HG03175 (cell line): ENCODE measurements around the gene NEDD9.
A peak's percentile ranks its signal among the peaks of the same experiment; 100 is the strongest.

Experiments used
- ATAC-seq: cut with Tn5 transposase; IDR thresholded peaks from one replicate; pipeline ENCODE4 v1.9.1; 2021; ENCODE audit warnings: mild to moderate bottlenecking, moderate library complexity; ENCODE audit not compliant: unreplicated experiment

Gene NEDD9

DNA sequence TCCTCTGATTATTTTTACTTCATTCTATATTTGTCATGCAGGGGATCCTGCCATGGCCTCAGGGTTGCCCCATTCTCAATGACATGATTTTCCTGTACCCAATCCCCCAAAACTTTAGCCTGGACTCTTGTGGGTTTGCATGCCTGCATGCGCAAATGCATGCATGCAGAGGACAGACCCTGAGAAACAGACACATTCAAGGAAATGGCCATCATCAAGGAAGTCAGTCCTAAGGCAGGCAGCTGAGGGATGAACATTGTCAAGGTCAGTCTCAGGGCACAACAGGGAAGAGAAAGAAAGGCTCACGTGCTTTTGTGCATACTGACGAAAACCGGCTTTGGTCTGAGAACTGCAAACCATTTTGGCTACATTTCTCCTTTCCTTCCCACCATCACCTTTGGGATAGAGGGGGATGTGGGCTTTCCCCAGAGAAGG is 13.1 kb downstream of the NEDD9 start:
- ATAC-seq = no peak

DNA sequence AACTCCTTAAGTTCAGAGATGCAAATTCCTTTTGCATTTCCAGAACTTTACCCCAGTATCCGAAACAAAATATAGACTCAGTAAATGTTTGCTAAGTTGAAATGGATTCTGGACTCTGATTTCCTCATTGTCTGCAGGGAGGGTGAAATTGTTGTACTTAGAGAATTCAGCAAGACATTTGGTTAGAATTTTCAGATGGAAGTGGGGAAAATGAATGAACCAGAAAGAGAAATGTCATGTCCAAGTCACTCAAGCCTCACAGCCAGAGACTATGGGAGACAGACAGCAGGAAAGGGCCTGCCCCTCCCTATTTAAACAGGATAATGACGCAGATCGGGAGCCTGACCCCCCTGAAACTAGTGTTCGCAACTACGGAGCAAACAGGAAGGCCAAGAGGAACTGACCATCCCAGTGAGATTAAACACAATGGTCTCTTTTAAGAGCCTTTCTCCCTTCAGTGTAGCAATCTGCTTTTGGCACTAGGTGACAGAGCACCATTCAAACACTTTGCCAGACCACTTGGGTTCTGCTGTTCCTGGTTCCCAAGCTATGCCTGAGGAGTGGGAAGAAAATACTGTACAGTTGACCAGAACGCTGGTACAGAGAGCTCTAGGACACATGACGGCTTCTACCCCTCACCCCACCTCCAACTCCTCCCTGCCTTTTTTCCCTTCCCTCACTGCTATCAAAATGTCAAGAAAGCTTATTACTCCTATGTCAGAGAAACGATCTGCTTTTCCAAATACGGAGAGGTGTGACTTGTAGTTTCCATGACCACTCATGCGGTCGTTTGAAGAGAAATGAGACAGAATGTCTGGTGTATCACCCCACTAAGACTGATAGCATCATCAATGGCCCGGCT is 13.7 kb downstream of the NEDD9 start:
- ATAC-seq = no peak

DNA sequence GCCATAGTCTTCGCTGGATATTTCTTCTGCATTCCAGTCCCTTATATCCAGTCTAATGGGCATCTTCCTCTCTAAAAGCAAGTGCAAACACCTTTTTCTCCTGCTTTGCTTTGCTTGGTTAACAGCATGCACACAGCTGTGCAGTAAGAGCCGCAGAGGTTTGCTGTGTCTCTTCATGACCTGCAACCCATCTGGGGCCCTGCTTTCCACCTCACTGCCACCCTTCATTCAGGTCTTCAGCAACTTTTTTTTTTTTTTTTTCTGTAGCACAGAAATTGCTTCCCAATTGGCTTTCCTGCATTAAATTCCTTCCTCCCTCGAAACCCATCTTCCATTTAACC is 14.4 kb downstream of the NEDD9 start:
- ATAC-seq = no peak

DNA sequence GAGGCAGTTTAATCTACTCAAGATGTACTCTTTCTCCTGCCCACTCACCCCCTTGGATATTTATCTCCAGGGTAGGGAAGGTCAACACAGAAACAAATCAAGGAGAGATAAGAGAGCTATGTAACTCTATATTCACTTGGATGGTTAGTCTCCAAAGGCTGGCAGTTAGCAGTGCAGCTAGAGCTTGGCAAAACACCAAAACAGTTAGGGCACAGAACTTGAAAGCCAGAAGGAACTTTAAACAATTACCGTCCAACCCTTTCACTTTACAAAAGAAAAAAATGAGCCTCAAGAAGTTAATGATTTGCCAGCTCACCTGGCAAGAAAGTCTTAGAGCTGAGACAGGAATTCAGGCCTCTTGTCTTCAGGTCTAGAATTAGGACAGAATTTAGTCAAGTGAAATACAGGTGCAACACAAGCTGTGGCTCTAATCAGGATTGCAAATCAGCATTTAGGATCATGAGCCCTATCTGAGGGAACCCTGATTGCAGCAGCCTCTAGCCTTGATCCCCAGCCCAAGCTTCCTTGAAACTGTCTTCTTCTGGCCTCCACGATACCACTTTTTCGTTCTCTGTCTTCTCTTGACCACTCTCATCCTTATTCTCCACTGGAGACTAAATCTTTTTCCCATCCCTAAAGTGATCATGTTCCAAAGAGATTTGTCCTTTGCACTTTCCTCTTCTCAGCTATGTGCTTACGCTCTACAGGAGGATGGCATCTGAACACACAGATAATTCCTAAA is 14.9 kb downstream of the NEDD9 start:
- ATAC-seq = peak; percentile 56

DNA sequence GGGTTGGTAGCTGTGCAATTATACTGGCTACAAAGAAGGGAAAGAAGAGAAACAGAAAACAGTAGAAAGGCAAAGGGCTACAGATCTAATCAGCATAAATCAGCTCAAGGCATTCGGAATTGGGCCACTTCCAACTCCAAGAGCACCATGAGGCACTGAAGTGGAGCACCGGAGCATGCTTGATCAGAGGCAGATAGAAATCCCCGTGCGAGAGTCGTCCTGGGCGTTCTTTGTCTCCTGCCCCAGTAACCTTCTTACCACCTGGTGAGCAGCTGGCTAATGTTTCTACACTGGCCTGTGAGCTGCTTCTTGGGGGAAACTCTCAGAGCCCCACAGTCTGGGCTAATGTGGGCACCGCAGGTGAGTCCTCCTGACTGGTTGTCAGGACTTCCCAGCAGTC is 16.7 kb downstream of the NEDD9 start:
- no peak for ATAC-seq

DNA sequence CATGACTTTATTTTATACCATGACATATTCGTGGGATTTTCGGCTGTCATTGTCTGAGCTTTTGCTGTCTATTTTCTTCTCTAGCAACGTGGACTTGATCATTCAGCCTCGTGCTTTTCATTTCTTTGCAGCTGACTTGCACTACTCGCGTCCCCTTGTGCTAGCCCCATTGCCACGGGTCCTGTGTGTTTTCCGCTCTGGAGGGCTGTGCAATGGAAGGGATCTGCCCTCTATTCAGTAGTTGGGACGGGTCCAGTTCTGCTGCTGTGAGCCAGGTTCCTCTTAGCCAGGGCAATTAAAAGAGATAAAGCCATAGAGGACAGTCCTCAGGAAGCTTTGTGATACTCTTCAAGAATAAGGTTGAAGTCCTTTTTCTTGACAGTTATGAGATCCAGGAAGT is 17.6 kb downstream of the NEDD9 start:
- no peak for ATAC-seq

DNA sequence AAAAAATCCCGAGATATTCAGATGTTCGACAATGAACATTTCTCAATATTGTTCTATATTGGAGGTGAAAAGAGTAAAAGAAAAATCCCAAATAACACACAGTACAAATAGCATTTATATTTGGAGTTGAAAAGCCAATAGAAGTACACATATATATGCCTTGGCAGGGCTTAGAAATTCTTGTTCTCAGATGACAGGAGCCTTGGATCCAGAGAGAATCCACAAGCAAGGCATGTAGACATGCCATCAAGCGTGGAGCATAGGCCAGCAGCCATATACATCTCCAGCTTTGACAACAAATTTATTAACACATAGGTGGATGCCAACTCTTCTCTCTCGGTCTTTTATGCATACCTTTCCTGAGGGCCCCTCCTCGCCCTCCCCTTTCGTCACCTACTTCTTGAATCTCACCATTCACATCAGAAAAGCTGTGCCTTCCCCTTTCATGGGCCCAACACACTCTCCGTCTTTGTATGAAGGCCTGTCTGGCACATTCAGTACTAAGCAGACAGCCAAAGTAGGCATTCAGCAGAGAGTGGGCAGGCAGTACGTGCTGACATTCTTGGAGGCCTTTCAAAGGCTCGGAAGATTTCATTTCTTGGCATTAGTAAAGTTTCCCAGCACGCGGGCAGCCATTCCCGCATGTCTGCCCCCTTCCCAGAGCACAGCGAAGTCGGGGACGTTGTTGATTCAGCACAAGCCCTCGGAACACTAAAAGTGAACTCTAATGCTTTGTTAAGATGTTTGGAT is 18.2 kb downstream of the NEDD9 start:
- no peak for ATAC-seq

DNA sequence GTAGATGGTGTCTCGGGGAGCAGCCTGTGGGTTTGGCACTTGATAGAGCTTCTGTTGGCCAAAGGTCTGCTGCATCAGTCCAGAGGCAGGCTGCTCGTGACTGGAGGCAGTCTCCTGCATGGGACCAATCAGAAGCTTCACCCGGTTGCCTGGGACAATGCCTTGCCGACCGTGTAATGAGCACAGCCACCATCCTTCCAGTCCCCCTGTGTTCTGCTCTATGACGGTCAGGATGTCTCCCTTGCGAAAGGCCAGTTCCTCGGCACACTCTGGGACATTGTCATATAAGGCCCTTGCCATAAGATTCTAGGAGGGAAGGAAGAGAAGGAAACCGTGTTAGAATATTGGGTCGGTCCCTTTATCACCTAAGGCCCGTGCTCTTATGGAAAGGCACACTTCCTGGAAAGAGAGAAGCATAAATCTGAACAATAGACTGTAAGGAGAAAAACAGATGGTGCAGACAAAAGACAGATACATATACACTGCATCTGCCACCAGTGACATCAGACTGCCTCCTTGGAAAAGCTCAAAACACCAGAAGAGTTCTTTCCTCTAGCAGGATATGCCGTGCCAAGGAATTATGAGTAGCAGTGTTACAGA is 18.9 kb downstream of the NEDD9 start:
- no peak for ATAC-seq

DNA sequence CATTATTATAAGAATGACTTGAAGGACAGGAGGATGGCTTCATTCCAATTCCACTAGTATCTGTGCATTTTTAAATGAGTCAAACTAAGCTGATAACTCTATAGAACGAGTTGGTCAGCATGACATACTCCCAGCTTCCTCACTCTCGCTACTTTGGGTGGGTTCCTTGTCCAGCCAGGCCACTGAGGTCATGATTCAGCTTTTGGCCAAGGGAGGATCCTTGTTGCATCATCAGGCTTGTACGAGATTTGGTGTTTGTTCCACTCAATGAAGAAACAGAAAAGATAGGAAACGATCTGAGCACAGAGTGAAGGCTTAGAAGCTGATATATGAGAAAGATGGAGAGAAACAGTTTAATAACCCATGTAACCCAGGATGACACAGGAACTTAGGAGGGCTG is 19.8 kb downstream of the NEDD9 start:
- ATAC-seq = no peak

DNA sequence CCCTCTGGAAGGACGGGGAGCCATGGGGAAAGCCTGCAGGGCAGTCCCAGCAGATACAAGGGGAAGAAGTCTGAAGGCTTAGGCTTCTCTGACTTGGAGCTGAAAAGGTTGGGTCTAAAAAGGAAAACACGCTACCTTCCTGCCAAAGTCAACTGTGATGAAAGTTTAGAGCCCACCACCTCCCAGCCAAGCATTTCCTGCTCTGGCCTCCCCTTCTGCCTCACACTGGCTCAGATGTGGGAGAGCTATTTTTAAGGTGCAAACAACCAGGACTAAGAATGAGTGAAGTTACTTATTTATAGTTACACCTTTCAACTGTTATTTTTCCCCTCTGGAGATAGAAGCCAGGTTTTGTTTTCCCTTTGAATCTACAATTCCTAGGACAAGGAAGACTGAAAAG is 21.2 kb downstream of the NEDD9 start:
- no peak for ATAC-seq

DNA sequence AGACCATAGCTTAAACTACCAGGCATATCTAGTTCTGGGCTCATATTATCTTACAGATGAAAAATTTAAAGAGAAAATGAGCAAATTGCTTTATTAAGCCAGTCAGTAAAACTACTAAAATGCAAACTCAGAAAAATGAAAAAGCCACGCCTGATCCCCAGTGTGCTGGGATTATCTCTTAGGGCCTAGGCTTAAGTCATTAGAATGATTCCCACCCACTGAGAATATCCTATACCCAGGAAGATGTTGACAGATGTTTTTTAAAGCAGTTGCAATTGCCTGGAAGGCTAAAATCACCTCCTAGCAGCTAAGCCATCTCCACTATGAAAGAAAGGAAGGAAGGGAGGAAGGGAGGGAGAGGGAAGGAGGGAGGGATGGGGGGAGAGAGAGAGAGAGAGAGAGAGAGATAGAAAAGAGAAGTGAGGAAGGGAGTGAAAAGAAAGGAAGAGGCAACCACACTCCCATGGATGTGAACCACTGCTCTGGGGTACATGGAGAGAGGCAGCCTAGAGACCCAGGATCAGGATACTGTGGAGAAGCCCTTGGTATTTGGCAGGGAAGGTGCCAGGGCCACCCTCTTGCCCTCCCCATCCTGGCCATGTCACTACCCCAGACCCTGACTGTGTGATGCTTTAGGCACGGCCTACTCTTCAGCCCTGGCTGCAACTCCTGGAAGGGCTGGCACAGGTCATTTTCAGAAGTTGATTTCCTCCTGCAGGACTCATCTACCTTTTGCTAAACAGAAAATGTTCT is 21.9 kb downstream of the NEDD9 start:
- ATAC-seq = no peak

DNA sequence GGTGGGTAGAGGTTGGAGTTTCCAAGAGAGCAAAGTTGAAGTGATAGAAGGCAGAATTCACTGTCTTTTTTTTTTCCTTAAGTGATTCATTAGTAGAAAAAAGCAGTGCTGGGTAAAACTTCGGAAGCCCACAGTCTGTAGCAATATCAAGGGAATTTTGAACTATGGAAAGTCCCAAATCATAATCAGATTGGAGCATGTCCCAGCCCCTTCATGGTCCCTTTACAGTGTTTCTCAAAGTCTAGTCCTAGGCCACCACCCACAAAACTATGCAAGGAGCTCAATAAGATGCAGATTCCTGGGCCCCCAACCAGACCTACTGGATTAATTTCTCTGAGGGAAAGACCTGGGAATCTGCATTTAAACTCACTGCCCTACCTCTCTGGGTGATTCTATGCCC is 22.6 kb downstream of the NEDD9 start:
- no peak for ATAC-seq

DNA sequence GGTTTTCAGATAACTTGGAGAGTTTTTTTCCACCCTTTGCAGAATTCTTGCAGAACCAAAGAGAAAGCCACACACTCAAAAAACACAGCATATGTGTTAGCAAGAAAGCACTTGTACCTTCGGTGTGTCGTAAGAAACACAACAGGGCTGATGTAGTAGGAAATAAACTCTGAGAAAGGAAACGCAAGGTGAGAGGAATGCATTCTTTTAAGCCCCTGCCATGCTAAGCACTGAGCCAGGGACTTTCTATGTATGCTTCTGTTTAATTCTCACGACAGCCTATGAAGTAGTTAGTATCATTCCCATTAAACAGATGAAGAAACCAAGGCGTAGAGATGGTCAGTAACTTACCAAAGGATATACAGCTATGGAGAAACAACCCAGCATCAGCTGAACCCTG is 23.1 kb downstream of the NEDD9 start:
- no peak for ATAC-seq

DNA sequence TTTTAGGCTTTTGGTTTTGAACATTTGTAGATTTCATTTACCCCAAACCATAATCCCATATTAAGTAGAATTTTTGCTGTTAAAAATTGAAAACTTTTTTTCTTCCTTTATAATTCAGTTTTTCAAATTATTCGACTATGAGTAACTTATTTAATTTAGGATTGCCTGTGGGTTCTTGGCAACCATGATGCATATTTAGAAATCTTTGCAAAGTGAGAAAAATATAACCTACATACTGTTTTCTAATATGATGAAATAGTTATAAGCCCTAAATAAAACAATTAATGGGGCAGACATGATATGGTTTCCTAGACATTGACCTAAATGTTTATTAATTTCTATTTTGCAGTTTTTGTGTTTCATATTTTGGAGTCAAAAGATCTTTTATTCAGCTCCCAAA is 23.6 kb downstream of the NEDD9 start:
- ATAC-seq = no peak

DNA sequence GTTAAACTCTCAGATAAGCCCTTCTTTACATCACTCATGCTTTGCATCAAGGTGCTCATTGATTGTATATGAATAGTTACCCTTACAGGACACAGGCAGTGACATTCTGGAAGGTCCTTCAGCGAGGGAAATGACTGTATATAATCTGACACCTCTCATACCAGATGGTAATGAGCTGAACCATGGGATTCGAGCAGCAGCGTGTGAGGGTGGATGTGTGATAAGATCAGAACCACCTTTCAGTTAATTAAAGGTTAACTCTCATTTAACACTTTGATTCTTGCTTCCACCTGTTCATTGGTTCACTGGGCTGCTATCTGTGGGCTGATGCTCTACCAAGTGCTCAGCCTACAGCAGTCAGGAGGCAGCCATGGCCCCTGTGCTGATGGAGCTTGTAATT is 24.2 kb downstream of the NEDD9 start:
- no peak for ATAC-seq

DNA sequence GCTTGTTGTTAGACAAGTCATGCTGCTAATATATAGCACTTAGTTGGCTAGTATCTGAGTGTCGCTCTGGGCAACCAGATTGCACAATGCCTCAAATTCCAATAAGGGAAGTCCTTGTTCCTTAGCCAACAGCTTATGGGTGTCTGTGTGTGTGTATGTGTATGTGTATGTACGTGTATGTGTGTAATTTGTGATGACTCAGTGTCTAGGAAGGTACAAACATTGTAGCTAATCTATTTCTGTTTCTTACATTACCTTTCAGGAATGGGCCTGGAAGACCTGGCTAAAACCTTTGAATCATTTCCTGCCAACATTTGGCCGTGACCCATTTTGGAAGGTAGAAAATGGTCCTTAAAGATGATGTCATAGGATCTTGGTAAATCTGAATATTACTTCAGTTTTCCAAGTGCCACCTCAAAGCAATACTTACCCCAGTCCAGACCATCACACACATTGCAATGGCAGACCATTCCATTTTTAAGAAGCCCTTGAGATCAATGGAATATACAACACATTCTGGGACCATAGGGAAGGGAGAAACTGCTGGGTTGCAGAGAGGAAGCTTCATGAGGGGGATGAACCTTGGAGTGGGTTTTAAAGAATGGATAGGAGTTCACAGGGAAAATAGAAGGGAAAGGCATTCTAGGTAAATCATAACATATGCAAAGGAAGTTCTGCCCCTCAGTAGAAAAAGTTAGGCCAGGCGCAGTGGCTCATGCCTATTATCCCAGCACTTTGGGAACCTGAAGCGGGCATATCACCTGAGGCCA is 25.1 kb downstream of the NEDD9 start:
- ATAC-seq = no peak

DNA sequence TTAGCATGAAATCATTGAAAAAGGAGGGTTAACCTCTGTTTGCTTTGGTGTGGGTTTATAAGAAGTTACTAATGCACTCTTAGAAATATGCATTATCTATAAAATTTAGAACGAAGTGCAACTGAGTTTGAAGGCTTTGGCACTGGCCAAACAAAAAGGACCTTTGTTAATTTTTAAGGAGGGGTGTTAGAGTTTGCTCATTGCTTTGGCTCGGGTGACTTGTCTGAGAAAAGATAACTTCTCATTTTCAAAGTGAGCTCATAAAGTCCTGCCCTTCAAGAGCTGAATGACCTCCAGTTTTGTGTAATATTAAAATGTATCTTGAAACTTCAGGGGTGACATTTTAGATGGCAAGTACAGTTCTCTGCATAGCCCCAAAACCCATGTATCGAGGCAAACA is 25.9 kb downstream of the NEDD9 start:
- ATAC-seq = no peak

DNA sequence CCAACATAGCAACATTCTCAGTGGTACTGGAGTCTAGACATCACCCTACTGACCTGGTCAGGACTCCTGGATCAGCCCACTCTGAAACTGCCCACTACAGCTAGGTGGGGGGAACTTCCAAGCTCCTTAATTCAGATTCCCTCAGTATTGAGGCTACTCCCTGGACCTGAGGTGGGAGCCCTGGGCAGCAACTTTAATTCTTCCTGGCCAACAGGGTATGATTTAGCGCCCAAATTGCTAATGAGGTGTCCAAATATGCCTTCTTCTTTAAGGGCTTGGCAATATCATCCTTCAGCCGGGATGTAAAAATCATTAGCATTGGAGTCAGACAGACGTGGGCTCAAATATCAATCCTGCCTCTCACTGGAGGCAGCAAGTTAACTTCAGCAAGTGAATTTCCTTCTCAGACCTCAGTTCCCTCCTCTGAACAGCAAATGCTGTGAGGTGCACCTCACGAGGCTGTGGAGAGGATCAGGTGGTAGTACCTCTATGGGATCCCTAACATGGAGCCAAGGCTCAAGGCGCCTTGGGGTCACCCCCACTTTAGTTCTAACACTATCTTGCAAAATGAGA is 27.6 kb downstream of the NEDD9 start:
- ATAC-seq = no peak

DNA sequence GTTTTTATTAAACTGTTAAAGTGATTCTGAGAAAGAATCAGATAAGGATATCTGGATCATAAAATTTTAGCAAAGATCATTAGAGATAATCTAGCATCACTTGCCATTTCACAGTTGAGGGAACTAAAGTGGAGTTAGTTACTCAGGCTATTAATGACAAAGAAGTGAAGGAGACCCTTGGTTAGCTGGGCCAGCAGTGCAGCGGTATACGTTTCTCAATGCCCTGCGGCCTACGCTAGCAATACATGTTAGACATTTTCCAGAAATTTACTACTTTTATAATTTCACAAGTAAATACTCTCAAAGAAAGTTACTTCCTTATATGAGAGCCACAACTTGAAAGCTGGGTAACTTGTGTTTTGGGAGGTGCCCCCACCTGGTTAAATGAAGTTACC is 28.5 kb downstream of the NEDD9 start:
- no peak for ATAC-seq
